Measurements from ENCODE around the gene IQCK. TPM values are rescaled to one million over a fixed set of nuclear protein-coding genes. Genes with fewer than 3 reads are reported as not detected.

IQCK gene
- total RNA-seq, 2 donors from 2014 or later, result 17.5 to 18.1 TPM

DNA sequence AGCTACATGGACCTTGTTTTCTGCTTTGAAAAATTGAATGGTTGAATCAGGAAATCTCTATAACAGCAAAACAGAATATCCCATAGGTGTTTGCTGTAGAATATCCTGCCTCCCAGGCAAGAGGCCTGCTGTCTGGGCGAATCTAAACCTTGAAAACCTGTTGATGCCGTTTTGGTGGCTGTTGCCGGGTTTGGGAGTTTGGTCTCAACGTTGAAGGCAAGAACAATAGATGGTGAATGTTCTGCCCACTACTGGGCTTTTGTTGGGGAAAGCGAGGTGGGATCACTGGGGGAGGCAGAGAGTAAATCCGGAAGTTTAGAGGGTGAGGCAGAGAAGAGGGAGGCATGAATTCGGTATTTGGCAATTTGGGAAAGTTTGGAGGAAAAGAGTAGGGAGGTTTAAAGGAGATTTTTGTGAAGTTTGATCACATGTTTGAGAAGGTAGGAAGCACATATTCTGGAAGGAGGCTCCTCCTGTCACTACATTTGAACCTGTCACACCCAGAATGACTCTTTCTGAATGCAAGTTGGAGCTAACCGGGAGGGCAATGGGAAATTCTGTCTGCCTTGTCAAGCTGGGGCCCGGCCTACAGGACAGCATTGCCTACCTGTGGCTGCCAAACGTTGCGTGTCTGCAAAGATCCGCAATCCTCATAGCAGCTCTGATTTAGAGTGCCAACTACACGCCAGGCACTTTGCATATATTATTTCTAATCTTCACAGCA is 120.1 kb downstream of the IQCK start:
- Histone ChIP-seq H3K9me3 (no peaks in the 10 kb centered on the region), H3K27ac (no peak overlapping the region), H3K36me3 (no peaks in the 10 kb centered on the region), H3K4me3 (no peak overlapping the region), H3K4me1 (ENCODE audit: control insufficient read depth in 1 of 2, low read depth in 2 of 2) (peaks cover 0 to 4% of the 10 kb centered on the region in 2 donors), H3K27me3 (replicated peaks; ENCODE audit: insufficient read depth) (no peaks in the 10 kb centered on the region)
- DNase-seq (ENCODE audit: low spot score), result no peak
- no peak for ATAC-seq (ENCODE audit: insufficient number of reproducible peaks, low FRiP score, low read depth)
- TF ChIP-seq, protein P1, sequence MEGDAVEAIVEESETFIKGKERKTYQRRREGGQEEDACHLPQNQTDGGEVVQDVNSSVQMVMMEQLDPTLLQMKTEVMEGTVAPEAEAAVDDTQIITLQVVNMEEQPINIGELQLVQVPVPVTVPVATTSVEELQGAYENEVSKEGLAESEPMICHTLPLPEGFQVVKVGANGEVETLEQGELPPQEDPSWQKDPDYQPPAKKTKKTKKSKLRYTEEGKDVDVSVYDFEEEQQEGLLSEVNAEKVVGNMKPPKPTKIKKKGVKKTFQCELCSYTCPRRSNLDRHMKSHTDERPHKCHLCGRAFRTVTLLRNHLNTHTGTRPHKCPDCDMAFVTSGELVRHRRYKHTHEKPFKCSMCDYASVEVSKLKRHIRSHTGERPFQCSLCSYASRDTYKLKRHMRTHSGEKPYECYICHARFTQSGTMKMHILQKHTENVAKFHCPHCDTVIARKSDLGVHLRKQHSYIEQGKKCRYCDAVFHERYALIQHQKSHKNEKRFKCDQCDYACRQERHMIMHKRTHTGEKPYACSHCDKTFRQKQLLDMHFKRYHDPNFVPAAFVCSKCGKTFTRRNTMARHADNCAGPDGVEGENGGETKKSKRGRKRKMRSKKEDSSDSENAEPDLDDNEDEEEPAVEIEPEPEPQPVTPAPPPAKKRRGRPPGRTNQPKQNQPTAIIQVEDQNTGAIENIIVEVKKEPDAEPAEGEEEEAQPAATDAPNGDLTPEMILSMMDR (IDR thresholded peaks at IDR 0.05), result no peak

DNA sequence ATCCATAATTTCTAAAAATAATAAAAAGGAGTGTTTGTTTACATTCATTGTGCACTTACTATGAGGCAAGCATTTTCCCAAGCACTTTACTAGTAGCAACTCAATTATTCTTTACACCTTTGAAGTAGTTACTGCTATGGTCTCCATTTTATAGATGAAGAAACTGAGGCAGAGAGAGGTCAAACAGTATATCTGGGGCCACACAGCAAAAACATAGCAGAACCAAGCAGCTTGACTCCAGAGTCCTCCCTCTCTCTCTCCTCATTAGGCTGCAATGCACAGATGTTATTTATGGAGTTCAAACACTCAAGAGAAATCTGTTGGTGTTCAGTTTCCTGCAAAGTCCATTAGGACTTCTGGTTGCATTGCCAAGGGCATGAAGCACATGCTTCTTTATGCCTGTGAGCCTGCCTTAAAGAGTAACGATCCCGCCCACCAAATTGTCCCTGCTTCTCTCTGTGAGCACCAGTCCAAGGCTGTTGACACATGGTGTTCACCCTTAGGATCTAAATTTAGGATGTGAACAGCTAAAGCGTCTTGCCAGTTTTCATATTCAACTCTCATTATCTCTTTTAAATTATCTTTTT is 122.5 kb downstream of the IQCK start:
- H3K4me3 ChIP-seq, result no peak overlapping the region
- ATAC-seq (ENCODE audit: insufficient number of reproducible peaks, low FRiP score, low read depth) (no peak), DNase-seq (ENCODE audit: low spot score) (no peak)
- no peaks in the 10 kb centered on the region for H3K9me3 ChIP-seq
- no peak overlapping the region for H3K27ac ChIP-seq
- no peaks in the 10 kb centered on the region for H3K36me3 ChIP-seq
- TF ChIP-seq, protein P1 (IDR thresholded peaks at IDR 0.05), result no peak
- H3K27me3 ChIP-seq (replicated peaks; ENCODE audit: insufficient read depth), result no peaks in the 10 kb centered on the region
- peaks cover 0 to 4% of the 10 kb centered on the region in 2 donors for H3K4me1 ChIP-seq (ENCODE audit: control insufficient read depth in 1 of 2, low read depth in 2 of 2)

- Histone ChIP-seq H3K27ac (no peak overlapping the region), H3K9me3 (no peaks in the 10 kb centered on the region), H3K4me1 (ENCODE audit: control insufficient read depth in 1 of 2, low read depth in 2 of 2) (peaks cover 0 to under 1% of the 10 kb centered on the region in 2 donors), H3K36me3 (no peaks in the 10 kb centered on the region), H3K27me3 (replicated peaks; ENCODE audit: insufficient read depth) (no peaks in the 10 kb centered on the region), H3K4me3 (no peak overlapping the region)
- TF ChIP-seq, protein P1 (IDR thresholded peaks at IDR 0.05), result no peak
- DNase-seq (ENCODE audit: low spot score), result no peak
- no peak for ATAC-seq (ENCODE audit: insufficient number of reproducible peaks, low FRiP score, low read depth)
These were observed 123.1 kb downstream of the IQCK start for GRCh38 chr16:19841184-19841583.

DNA sequence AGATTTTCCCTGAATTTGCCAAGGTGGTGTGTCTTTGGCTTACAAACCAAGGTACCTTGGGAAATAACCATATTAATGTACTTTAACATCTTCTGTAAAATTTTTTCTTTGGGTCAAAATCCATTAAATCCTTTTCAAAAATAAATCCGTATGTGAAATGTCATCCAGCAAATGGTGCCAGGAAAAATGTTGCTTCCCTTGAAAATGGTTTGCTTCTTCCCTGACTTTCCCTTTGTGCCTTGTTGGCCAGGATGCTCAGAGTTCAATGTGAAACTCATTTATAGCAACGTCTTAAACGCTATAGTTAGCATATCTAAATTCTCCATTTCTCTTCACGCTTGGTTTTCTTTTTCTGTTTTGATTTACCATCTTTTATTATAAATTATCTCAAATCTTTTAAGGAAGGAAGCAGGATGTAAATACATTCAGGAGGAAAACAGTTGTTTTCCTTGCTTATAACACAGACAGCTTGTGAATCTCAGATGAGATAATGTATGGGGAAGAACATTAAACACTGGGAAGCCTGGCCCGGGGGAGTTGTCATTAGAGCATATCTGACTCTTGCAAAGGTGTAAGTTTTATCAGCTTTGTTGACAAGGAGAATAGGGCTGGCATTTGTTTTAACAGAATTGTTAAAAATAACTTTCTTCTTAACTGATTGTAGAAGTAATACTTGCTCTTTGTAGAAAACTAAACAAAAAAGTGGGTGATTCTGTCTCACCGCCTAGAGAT is 124.5 kb downstream of the IQCK start:
- TF ChIP-seq, protein P1 (IDR thresholded peaks at IDR 0.05), result no peak
- DNase-seq (ENCODE audit: low spot score) (no peak), ATAC-seq (ENCODE audit: insufficient number of reproducible peaks, low FRiP score, low read depth) (no peak)
- Histone ChIP-seq H3K4me3 (no peak overlapping the region), H3K27ac (no peak overlapping the region), H3K4me1 (ENCODE audit: control insufficient read depth in 1 of 2, low read depth in 2 of 2) (no peaks in the 10 kb centered on the region), H3K9me3 (no peaks in the 10 kb centered on the region), H3K36me3 (no peaks in the 10 kb centered on the region), H3K27me3 (replicated peaks; ENCODE audit: insufficient read depth) (no peaks in the 10 kb centered on the region)

DNA sequence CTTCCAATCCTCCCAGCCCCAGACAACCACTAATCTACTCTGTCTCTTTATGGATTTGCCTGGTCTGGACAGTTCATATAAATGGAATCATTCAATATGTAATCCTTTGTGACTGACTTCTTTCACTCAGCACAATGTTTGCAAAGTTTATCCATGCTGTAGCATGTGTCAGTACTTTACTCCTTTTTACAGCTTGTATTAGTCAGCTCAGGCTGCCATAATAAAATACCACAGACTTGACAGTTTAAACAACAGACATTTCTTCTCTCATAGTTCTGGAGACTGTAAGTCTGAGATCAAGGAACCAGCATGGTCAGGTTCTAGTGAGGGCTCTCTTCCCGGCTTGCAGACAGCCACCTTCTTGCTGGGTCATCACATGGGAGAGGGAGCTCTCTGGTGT is 125.3 kb downstream of the IQCK start:
- DNase-seq (ENCODE audit: low spot score), result no peak
- no peak overlapping the region for H3K4me3 ChIP-seq
- no peaks in the 10 kb centered on the region for H3K9me3 ChIP-seq
- H3K4me1 ChIP-seq (ENCODE audit: control insufficient read depth in 1 of 2, low read depth in 2 of 2), result no peaks in the 10 kb centered on the region
- H3K36me3 ChIP-seq, result no peaks in the 10 kb centered on the region
- TF ChIP-seq, protein P1 (IDR thresholded peaks at IDR 0.05), result no peak
- no peak for ATAC-seq (ENCODE audit: insufficient number of reproducible peaks, low FRiP score, low read depth)
- no peaks in the 10 kb centered on the region for H3K27me3 ChIP-seq (replicated peaks; ENCODE audit: insufficient read depth)
- no peak overlapping the region for H3K27ac ChIP-seq
